GM12872 (cell line): ENCODE data around the gene TTN.

ENCODE experiments used
- TF ChIP-seq, protein P1 (sequence below): IDR thresholded peaks from 3 replicates; pipeline ENCODE4 v1.5.1; 2011; ENCODE audit warnings: low read depth, mild to moderate bottlenecking, low read length, moderate library complexity; ENCODE audit not compliant: insufficient read depth

TTN gene

DNA sequence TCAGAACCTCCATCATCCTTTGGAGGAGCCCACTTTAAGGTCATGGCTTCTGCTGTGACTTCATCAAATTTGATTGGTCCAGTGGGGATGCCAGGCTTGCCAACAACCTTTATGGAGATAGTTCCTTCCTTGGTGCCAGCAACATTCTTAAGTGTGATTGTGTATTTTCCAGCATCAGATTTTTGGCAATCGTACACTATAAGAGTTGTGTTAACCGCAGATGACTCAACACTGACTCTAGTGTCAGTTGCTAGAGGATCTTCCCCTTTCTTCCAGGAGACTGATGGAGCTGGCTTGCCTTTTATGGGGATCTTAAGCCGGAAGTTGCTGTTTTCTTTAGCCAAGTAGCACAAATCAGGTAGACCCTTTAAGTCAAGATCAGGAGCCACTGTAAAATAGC lies 228.2 kb downstream of the TTN start:
- TF ChIP-seq, protein P1, sequence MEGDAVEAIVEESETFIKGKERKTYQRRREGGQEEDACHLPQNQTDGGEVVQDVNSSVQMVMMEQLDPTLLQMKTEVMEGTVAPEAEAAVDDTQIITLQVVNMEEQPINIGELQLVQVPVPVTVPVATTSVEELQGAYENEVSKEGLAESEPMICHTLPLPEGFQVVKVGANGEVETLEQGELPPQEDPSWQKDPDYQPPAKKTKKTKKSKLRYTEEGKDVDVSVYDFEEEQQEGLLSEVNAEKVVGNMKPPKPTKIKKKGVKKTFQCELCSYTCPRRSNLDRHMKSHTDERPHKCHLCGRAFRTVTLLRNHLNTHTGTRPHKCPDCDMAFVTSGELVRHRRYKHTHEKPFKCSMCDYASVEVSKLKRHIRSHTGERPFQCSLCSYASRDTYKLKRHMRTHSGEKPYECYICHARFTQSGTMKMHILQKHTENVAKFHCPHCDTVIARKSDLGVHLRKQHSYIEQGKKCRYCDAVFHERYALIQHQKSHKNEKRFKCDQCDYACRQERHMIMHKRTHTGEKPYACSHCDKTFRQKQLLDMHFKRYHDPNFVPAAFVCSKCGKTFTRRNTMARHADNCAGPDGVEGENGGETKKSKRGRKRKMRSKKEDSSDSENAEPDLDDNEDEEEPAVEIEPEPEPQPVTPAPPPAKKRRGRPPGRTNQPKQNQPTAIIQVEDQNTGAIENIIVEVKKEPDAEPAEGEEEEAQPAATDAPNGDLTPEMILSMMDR: no peak

DNA sequence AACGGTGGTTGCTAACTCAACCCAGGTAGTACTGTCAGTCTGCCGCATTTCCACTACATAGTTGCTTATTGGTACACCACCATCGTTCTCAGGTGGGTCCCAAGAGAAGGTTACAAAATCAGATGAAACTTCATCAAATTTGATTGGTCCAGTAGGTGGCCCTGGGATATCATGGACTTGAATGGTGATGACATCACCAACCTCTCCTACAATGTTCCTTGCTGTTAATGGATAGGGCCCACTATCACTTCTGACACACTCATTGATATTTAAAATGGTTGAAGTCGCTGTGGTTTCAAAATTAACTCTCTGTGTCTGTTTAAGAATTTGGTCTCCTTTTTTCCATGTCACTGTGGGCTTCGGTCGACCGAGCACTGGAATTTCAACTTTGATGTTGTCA lies 232.4 kb downstream of the TTN start:
- TF ChIP-seq, protein P1: no peak

DNA sequence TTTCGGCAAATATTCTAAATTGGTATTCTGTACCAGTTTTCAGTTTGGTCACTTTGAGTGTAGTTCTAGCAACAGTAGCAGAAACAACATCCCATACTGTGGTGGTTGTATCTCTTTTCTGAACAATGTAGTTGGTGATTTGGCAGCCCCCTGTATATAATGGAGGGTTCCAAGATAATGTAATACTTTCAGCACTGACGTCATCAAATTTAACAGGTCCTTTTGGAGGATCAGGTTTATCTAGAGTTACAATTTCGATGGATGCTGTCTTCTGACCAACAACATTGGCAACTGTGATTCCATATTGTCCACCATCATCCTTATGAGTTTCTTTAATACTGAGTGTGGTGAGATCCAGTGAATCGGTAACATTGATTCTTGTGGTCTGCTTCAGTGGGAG lies 239.0 kb downstream of the TTN start:
- TF ChIP-seq, protein P1: no peak

DNA sequence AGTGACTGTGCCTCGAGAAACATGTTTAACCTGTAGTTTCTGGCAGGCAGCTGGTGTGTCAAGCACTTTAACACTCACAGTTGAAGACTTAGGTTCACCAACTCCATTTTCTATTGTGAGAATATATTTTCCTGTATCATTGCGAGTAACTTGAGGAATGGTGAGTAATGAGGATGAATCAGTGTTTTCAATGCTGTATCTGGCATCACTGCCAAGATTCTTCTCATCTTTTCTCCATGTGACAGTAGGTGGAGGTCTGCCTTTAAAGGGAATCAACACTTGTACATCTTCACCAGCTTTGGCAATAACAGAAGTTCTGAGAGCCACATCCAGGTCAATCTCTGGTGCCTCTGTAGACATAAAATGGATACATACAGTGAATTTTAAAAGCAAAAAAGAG lies 254.2 kb downstream of the TTN start:
- TF ChIP-seq, protein P1: no peak

DNA sequence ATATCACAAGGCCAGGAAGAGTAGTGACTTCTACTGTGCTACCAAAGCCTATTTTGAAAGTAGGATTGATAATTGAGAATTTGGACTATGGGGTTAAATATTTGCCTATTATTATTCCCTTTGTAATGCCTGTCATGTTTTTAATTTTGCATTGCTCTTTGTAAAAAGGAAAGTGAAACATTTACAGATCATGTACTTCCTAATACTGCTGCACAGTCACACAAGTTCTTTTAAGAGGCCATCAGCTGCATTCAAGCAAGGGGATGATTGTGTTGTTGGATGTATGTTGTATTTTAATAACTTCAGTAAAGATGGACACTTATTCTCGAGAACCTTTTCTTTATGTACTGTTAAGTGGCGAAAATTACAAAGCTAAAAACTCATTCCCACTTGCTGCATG lies 256.9 kb downstream of the TTN start:
- TF ChIP-seq, protein P1: no peak

DNA sequence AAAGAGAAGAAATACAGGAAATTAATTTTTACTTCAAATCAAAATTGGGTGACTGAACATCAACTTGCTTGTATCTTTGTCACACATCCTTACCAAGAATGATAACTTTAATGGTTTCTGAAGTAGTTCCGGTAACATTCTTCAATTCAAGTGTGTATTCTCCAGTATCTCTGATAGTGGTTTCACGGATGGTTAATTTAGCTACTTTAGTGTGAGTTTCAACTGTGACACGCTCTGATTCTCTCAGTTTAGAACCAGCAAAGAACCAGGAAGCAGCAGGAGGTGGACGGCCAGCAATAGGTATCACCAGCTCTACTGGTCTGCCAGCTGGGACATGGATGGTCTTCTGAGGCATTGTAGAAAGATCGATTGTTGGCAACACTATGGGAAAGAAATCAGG lies 264.7 kb downstream of the TTN start:
- TF ChIP-seq, protein P1: no peak

DNA sequence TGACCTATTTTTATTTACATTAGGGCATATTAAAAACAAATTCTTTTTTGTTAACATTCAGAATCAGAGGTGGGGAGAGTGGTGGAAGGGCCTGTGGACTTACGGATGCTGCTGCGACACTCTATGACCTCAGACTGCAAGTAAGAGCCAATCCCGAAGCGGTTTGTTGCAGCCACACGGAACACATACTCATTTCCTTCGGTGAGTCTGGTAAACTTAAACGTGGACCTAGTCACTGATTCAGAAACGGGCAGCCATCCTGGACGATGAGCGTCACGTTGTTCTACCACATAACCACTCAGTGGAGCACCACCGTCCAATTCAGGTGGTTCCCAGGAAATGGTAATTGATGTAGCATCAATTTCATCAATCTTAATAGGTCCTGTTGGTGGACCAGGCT lies 265.1 kb downstream of the TTN start:
- TF ChIP-seq, protein P1: no peak

DNA sequence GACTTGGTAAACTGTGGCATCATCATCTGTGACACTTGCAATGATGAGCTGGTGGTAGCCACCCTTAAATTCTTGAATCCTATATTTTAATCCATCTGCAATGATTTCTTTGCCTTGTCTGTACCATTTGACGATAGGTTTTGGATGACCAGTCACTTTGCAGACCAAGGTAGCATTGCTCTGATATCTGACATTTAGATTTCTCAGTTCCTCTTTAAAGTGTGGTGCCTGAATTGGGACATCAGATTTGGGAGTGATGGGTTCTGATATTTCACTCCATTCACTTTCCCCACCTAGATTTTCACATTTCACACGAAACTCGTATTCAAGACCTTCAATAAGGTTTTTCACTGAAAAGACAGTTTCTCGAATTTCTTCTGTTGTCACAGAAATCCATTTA lies 271.2 kb downstream of the TTN start:
- TF ChIP-seq, protein P1: no peak
